Esophagus muscularis mucosa (tissue), 4 donors: Measurements from ENCODE around the gene HOXB7. TPM values are rescaled to one million over a fixed set of nuclear protein-coding genes. Genes with fewer than 3 reads are reported as not detected.

ENCODE experiments used
- DNase-seq: peaks from one replicate; pipeline ENCODE4 v3.0.0-alpha.2; 2017; ENCODE audit errors: extremely low spot score
- H3K27ac ChIP-seq, 4 donors: fragments of 200-600 bp; sonication (generic); replicated peaks in 1 of 4; 1 replicate in 3 of 4; 2 replicates in 1 of 4; pipeline ENCODE4 v1.5.1; 2016 to 2019; ENCODE audit warnings: mild to moderate bottlenecking in 1 of 4
- H3K27me3 ChIP-seq, 4 donors: fragments of 200-600 bp; sonication (generic); one replicate each; pipeline versions ENCODE4 v1.5.1 to v1.6.0; 2016 to 2019
- H3K36me3 ChIP-seq, 4 donors: fragments of 200-600 bp; sonication (generic); one replicate each; pipeline ENCODE4 v1.5.1; 2016 to 2019
- H3K4me1 ChIP-seq, 4 donors: fragments of 200-600 bp; sonication (generic); one replicate each; pipeline ENCODE4 v1.5.1; 2016 to 2019
- H3K4me3 ChIP-seq, 4 donors: fragments of 200-600 bp; sonication (generic); 1 replicate in 2 of 4; 2 replicates in 2 of 4; pipeline ENCODE4 v1.5.1; 2016 to 2019; ENCODE audit warnings: mild to moderate bottlenecking in 4 of 4, moderate library complexity in 1 of 4
- H3K9me3 ChIP-seq, 4 donors: fragments of 200-600 bp; sonication (generic); 1 replicate in 3 of 4; 2 replicates in 1 of 4; pipeline ENCODE4 v1.5.1; 2016 to 2019
- CTCF ChIP-seq, 3 experiments: fragments of 200-600 bp in 2 of 3; fragments of 450-650 bp in 1 of 3; sonication (generic) in 2 of 3; IDR thresholded peaks; one replicate each; pipeline ENCODE4 v1.5.1; 2017 to 2019; ENCODE audit warnings: antibody characterized with exemption in 3 of 3, mild to moderate bottlenecking in 2 of 3, moderate library complexity in 1 of 3
- EP300 ChIP-seq: sonication (generic); formaldehyde crosslinking; IDR thresholded peaks from one replicate; pipeline ENCODE4 v1.6.1; 2017; ENCODE audit warnings: antibody characterized with exemption
- POLR2A ChIP-seq: fragments of 450-650 bp; IDR thresholded peaks from one replicate; pipeline ENCODE4 v1.6.1; 2017; ENCODE audit warnings: antibody characterized with exemption, moderate library complexity, mild to moderate bottlenecking, low read depth
- POLR2AphosphoS5 ChIP-seq, 2 donors: sonication (generic); formaldehyde crosslinking; IDR thresholded peaks; one replicate each; pipeline ENCODE4 v1.6.1; 2017; ENCODE audit warnings: antibody characterized with exemption in 2 of 2
- WGBS: methylation state at CpG from one replicate; pipeline ENCODE4 v1.1.5; 2018; 5-methylcytosine and 5-hydroxymethylcytosine counted together
- intact Hi-C: fragments of 100-400 bp; cut with DNase I; formaldehyde crosslinking; loops from one replicate; pipeline ENCODE4 v1.15.1; 2023
- total RNA-seq, 4 donors: library from RNA; depleted of rRNA; stranded (reverse); fragments of >200 nt; gene quantifications; one replicate each; pipeline versions ENCODE4 v1.1.0 to v1.2.1, GENCODE V29; 2016

The HOXB7 gene
- total RNA-seq, 4 donors from 2014 or later, result 0.52 to 1.7 (median 0.66) TPM

- H3K4me3 ChIP-seq, result peak overlapping the region in 3 of 4 donors; percentile 54 to 64 (median 57)
Measured at GRCh38 chr17:48591255-48592056, 19.4 kb downstream of the HOXB7 start.

GRCh38 chr17:48590607-48591161 is 20.1 kb downstream of the HOXB7 start:
- H3K27ac ChIP-seq, result peak overlapping the region in 1 of 4 donors; percentile 91
- peaks cover 31 to 54% (median 46%) of the 10 kb centered on the region in 4 donors for H3K4me1 ChIP-seq
- intact Hi-C loops, result loop anchor here (5.0 kb wide), 1 partner anchor 253 kb away; no protein-coding TSS in a partner anchor
- H3K27me3 ChIP-seq, result peaks cover 0 to 40% (median 9%) of the 10 kb centered on the region in 4 donors
- no peak overlapping the region for H3K4me3 ChIP-seq
- no peaks in the 10 kb centered on the region for H3K9me3 ChIP-seq
- no peak for DNase-seq
- H3K36me3 ChIP-seq, result no peaks in the 10 kb centered on the region
- no peak for TF ChIP-seq POLR2AphosphoS5 (IDR thresholded peaks at IDR 0.05)
- TF ChIP-seq POLR2A, result no peak
- TF ChIP-seq EP300, result no peak
- TF ChIP-seq CTCF (IDR thresholded peaks at IDR 0.05), result no peak

More at GRCh38 chr17:48591255-48592056, 19.4 kb downstream of the HOXB7 start:
- TF ChIP-seq CTCF (IDR thresholded peaks at IDR 0.05), result no peak
- H3K9me3 ChIP-seq, result no peaks in the 10 kb centered on the region
- no peak for DNase-seq
- WGBS, result 94% methylated on average over 10 of the region's 10 CpGs
- intact Hi-C loops, result loop anchor here (5.0 kb wide), 1 partner anchor 254 kb away; no protein-coding TSS in a partner anchor
- peak overlapping the region in 2 of 4 donors; percentile 56 to 72 for H3K27ac ChIP-seq
- H3K36me3 ChIP-seq, result no peaks in the 10 kb centered on the region
- peaks cover 29 to 54% (median 45%) of the 10 kb centered on the region in 4 donors for H3K4me1 ChIP-seq
- peaks cover 6 to 48% (median 13%) of the 10 kb centered on the region in 4 donors for H3K27me3 ChIP-seq

- 81% methylated on average over 23 of the region's 23 CpGs for WGBS
- H3K27me3 ChIP-seq, result peaks cover 0 to 34% (median 4%) of the 10 kb centered on the region in 4 donors
Measured at GRCh38 chr17:48589831-48590606, 20.8 kb downstream of the HOXB7 start, which contains the start of gene HOXB3. Gene HOXB3 (minus strand): TSS chr17:48590241. CDS start chr17:48552474, 37,767 bp downstream.

More at GRCh38 chr17:48589831-48590606, 20.8 kb downstream of the HOXB7 start, which contains the start of gene HOXB3:
- Histone ChIP-seq H3K27ac (peak within 1 kb of the TSS in 2 of 4 donors; percentile 13 to 91), H3K4me1 (peaks cover 35 to 57% (median 48%) of the 10 kb centered on the region in 4 donors), H3K4me3 (peak within 1 kb of the TSS in 2 of 4 donors; percentile 8 to 28), H3K36me3 (no peaks in the 10 kb centered on the region), H3K9me3 (no peaks in the 10 kb centered on the region)
- DNase-seq, result no peak
- intact Hi-C loops, result loop anchor here (5.0 kb wide), 1 partner anchor 253 kb away; no protein-coding TSS in a partner anchor
- TF ChIP-seq POLR2AphosphoS5 (IDR thresholded peaks at IDR 0.05) (no peak), EP300 (no peak), POLR2A (no peak), CTCF (IDR thresholded peaks at IDR 0.05) (no peak)
